Hindlimb muscle (tissue), 1 donor: ENCODE measurements around the gene PCDH10. TPM values are rescaled to one million over a fixed set of nuclear protein-coding genes. Genes with fewer than 3 reads are reported as not detected.

Experiments
- DNase-seq: peaks from one replicate; pipeline ENCODE4 v3.0.0-alpha.2; 2013
- polyA plus RNA-seq: library from polyadenylated mRNA; unstranded; fragments of 120-200 nt; gene quantifications from one replicate; pipeline ENCODE4 v1.2.1, GENCODE V29; 2013; ENCODE audit not compliant: insufficient read length

PCDH10 gene, protein sequence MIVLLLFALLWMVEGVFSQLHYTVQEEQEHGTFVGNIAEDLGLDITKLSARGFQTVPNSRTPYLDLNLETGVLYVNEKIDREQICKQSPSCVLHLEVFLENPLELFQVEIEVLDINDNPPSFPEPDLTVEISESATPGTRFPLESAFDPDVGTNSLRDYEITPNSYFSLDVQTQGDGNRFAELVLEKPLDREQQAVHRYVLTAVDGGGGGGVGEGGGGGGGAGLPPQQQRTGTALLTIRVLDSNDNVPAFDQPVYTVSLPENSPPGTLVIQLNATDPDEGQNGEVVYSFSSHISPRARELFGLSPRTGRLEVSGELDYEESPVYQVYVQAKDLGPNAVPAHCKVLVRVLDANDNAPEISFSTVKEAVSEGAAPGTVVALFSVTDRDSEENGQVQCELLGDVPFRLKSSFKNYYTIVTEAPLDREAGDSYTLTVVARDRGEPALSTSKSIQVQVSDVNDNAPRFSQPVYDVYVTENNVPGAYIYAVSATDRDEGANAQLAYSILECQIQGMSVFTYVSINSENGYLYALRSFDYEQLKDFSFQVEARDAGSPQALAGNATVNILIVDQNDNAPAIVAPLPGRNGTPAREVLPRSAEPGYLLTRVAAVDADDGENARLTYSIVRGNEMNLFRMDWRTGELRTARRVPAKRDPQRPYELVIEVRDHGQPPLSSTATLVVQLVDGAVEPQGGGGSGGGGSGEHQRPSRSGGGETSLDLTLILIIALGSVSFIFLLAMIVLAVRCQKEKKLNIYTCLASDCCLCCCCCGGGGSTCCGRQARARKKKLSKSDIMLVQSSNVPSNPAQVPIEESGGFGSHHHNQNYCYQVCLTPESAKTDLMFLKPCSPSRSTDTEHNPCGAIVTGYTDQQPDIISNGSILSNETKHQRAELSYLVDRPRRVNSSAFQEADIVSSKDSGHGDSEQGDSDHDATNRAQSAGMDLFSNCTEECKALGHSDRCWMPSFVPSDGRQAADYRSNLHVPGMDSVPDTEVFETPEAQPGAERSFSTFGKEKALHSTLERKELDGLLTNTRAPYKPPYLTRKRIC
- 0.21 TPM for polyA plus RNA-seq

DNA sequence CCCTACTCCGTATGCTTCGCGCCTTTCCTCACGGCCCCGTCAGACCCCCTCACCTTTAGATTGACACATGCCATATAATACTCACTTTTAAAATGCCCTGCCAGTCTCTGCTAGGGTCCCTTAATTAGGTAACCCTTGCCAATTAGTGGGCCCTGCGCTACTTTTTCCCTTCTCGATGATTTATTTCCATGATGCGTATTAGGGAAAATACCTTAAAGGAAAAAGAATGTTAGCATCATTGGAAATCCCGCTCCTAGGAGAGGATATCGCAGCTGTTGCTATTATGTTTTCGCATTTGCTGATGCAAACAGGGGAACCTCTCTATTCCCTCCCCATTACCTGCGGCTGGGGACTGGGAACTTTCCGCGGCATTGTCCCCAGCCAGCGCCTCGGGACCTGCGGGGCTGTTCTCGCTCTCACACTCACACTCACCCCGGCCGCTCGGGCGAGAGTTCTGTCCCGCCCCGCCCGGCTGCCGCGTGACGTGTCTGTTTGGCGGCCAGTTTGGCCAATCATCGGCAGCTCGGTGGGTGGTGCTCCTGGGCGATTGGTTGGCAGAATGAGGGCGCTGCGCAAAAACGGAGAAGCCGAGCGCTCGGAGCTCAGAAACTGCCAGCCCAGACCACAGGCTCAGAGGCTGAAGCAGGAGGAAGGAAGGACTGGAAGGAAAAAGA lies at the start of gene PCDH10:
Gene PCDH10 (plus strand): TSS at position 605 of the 674 bp plus-strand sequence. CDS start 847 bp downstream, outside the sequence.
- peak; percentile 94 for DNase-seq

DNA sequence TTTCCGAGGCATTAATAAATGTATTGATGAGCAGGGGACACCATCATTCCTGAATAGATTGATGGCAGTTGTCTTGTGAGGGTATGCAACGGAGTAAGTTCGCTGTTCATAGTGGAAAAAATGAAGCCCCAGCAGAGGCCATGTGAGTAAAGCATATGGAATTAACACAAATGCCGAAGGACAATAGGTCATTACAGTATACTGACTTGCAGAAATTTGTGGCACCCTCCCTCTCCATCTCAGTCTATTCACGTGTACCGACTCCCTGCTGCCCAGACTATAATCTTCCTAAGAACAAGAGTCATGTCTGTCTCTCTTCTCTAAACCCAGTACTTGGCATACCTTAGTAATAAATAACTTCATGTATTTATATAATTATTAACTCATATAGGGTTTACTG lies 47.1 kb upstream of the PCDH10 start:
- DNase-seq, result no peak

DNA sequence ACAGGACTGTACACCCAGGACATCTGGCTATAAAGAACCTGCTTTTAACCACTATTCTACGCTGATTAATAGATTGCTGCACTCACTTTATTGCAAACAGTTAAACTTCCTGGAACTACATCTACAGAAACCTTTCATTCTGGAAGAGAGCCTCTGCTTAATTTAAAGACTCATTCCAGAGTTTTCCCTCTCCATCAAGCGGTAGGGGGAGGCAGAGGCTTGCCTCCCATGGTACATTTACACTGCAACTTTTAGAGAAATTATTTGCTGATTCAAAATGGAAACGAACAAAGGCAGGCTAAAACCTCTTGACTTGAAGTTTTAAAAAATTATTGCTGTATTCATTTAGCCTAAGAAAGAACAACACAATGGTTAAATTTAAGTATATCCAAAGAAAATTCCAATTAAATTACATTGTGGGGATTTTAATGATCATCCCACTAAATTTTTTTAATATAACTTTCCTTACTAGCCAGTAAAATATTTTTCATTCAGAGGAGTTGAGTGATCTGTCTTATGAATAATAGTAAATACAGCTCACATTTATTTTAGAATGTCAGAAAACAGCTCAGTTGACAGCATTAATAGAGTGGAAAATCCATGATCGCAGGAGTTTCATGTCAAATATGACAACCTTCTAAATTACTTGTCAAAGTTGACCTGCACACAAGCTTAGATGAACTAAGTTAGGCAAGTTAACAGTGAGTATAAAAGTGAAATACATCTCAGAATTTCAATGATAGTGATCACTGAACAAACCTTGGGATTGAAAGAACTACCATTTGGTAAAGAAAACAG lies 46.3 kb upstream of the PCDH10 start:
- DNase-seq, result no peak

DNA sequence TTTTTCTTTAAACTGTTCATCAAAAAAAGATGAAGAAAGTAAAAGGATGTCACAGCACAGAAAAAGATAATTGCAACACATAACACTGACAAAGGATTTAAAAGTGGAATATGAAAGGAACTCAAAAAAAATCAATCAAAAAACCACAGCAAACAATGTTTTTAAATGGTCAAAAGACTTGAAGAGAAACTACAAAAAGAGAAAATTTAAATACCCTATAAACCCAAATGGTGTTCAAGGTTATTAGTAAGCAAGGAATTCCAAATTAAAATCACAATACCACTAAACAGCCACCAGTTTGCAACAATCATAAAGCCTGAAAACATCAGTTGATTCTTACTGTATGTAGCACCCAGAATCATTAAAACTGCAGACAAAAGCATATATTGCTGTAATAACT lies 36.5 kb upstream of the PCDH10 start:
- DNase-seq, result no peak

DNA sequence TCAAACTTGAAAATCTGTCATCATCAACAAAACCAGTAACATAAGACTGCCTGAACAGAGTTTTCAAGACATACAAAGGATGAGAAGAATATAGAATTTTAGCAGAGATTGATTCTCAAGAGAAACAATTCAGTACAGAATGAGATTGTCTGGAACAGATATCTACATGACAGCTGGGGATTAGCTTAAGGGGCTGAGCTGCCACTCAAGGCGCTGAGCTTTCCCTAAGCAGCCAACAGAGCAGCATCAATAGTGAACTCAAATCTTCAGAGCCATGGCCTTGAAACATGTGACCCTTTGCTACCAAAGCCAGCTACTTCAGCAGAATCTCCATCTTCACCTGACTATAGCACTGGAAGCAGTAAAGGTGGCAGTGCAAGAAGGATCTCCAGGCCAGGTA lies 24.3 kb upstream of the PCDH10 start:
- no peak for DNase-seq

DNA sequence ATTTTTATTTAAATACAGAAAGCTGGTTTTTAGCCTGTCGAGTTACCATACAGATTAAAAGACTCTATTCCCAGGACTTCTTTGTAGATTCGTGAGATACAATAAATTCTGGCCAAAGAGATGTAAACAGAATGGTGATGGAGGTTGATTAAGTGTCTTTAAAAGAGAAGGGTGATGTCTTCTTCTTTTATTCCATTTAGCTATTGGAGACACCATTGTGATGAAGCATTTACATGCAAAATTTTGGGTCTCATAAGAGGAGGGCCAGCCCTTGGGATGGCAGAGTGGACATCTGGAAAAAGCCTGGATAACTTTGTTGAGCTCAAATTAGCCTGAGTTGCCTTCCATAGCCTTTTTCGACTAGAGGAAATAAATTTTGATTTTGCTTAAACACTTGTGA lies 21.6 kb upstream of the PCDH10 start:
- no peak for DNase-seq

DNA sequence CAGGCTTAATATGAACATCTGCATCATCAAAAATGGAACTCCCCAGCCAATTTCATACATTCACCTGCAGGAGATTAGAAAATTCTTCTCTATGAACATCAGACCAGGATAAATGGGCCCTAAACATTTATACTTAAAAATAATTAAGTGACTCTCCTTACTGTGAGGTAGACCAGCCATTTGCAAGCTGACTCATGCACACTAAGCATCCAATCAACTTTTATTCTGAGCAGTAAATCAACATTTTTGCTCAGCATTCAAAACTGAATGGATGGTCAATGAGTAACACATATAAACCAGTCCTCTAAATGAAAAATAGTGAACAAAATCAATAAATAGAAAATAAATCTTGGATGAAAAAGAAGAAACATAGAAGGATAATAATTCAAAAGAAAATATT lies 19.9 kb upstream of the PCDH10 start:
- DNase-seq, result no peak

DNA sequence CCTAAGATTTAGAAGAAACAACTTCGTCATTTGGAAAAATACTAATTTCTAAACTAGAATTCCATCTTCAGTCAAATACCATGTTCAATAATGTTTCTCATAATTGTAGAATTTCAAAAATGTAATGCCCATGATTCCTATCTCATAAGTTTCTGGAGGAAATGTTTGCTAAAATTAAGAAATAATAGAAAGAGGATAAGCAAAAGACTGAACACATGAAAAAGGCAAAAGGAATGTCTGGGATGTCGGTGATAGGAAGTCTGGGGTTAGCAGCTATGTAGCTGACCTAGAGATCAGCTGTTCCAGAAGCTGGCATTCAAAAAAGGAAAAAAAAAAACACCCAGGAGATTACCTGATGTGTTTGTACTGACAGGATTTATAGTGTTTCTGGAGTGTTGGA lies 18.9 kb upstream of the PCDH10 start:
- no peak for DNase-seq

DNA sequence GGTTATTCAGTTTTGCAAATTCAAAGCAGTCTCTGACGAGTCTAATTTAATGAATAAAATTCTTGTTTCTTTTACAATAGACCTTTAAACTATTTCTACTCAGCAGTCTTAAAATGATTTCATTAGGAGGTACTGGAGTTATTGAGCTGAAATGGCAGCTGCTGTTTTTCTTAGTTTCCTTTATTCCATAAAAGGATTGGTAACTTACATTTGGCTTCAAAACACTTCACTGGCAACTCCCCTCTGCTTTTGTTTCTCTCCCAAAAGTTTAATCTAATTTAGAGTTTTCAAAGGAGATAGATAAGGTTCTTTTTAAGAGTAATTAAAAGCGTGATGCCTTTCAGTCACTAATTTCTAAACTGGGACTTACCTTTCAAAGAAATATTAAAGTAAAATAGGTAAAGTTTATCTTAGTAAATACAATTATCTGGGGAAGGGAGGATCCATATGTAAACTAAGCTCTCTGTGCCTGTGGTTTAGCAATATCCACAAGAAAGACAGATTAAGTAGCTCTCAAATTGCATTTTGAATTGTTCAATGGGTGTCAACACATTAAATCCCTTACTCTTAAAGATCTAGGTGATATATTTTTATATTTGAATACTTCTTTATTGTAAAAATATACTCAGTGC lies 17.1 kb upstream of the PCDH10 start:
- no peak for DNase-seq

DNA sequence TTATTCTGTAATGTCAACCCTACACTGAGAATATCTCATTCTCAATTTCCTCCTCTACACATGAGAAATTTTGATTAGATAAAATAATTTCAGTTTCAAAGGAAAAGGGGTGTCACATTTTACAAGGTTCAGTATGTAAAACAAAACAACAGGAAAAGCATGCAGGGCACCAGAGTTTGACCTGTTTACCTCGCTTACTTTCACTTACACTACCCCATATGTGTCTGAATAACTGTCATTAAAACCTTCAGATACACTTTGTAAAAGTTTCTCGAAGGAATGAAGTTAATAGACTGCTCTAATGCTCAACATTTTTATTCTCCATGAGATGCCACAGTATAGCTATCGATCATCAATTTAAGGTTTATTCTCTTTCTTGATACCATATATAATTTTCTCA lies 12.3 kb upstream of the PCDH10 start:
- no peak for DNase-seq

DNA sequence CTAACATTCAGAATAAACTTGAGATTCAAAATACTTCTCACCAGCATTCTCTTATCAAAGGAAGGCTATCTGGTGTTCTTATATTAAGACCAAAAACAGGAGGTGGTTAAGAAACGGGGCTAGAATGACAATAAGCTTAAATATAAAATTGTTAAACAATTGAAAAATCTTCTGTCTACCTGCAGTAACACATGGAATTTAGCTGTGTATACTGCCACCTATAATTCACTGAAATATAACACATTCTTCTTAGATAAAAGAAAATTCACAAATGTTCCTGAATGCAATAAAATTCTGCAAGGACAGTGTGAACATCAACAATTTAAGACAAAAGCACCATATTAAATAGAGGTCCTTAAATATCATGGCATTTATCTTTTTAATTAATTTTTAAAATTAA lies 11.5 kb upstream of the PCDH10 start:
- DNase-seq, result no peak

DNA sequence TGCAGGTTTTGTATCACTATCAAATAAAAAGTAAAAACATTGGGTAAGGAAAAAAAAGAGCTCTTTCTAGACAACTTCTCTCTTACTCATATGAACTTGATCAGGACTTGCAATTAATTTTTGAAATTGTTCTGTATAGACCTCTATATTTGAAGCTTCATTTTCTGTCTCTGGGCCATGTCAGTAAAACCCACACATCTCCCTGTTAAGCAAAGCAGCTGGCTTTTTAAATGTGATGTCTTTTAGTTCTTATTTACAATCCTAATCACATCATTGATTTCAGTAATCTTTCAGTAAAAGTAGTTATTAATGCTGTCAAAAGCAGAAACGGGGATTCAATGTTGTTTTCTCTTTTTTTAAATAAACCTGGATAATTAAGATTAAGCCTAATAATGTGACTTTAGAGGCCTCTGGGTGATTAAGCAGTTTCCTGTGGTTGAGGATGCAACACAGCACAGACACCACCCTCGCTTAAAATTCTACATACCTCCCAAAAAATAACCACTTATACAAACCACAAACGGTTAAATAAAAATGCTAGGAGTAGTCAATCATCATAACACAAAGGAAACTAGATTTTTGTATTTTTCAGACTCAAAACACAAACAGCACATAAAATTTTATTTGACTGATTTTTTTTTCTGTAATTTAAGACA lies 5.2 kb upstream of the PCDH10 start:
- DNase-seq, result no peak

DNA sequence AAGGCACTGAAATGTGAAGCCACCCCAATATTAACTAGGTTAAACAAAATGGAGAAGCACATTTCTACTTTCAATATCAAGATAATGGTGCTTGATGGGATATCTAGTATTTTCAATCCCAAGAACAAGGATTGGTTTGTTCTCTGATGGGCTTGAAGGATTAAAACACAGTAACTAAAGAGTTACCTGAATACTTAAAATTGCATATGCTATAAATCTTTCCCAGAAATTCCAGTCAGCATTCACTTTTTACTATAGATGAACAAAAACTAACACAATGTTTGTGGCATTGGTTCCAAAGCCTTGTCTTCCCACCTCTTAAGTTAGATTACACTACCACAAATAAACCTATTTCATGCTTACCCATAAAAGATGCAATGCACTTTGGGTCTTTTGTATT lies 3.9 kb upstream of the PCDH10 start:
- DNase-seq, result no peak

DNA sequence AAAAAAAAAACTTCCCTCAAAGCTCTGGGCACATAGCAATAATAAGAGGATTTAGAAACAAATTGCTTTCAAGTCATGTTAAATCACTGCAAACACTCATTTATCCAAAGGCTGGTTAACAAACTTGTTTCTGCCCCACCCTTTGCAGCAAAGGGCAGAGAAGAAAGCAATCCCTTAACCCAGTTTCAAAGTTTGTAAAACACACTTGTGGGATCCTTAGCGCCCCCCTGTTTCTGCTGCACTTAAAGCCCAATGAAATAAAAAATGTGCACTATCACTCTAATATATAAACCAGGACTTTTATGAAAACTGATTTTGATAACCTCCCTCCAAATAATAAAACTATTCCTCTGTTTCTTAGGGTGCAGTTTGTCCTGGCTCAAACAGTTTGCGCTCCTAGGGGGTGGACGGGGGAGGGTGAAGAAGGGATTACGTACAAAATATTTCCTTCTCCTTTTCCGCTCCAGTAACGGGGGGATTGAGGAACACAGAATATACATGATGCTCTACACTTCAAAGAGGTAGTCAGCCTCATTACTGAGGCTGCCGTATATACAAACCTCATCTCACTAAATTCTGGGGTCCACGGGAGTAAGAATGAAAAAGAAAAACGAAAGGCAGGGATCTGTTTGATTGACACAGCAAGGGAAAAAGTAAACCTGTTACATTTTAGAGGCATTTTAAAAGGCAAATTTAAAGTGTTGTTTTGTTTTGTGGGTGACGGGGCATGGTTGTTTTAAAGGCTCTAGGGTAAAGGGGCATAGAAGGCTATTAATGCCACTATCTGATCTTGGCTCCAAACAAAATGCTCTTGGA lies 3.1 kb upstream of the PCDH10 start:
- DNase-seq, result no peak

DNA sequence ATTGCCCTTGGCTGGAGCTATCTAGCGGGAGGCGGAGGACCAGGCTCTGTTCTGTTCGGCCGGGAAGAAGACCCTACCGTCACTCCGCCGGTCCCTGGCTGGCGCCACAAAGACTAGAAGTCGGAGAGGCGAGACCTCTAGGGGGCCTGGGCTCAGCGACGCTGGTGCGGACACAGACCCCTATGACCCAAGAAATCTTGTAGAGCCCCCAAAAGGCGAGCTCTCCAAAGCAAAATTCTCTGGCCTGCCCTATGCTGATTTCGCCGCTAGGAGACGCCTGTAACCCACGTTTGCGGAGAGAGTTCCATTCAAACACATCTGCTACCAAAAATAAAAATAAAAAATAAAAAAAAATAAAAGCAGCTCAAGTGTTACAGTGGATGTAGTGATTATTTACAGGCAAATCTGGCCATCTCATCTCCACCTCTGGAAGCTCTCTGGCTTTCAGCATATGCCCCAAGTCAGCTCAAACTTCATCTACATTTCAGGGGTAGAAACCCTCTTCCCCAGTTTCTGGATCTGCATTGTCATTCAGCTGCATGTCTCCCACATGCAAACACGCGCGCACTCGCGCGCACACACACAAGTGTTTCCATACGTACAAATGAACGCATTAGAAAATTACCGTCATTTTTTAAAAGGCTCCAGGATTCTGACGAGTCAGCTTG lies 2.4 kb upstream of the PCDH10 start:
- DNase-seq, result peak; percentile 52

DNA sequence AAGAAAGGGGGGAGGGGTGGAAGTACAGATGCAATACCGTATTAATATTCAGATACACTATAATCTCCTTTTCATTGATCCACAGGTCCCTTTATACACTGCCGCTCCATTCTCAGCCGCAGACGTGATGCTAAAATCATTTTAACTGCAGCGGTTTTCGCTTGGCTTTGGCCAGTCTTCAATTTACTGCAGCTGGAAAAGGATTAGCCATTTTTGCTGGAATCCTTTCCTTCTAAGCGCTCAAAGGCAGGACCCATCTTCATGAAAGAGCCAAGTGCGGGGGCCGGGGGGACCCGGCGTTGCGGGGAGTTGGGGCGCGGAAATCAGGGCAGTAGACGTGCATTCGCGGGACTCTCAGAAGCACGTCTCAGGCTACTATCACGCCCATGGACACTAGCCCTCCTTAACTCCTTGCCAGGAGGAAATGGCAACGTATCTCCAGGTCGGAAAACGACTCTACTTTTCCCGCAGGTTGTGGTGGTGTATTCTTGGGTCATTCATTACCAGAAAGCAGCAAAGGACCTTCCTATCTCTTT lies 1.7 kb upstream of the PCDH10 start:
- DNase-seq, result peak; percentile 7

DNA sequence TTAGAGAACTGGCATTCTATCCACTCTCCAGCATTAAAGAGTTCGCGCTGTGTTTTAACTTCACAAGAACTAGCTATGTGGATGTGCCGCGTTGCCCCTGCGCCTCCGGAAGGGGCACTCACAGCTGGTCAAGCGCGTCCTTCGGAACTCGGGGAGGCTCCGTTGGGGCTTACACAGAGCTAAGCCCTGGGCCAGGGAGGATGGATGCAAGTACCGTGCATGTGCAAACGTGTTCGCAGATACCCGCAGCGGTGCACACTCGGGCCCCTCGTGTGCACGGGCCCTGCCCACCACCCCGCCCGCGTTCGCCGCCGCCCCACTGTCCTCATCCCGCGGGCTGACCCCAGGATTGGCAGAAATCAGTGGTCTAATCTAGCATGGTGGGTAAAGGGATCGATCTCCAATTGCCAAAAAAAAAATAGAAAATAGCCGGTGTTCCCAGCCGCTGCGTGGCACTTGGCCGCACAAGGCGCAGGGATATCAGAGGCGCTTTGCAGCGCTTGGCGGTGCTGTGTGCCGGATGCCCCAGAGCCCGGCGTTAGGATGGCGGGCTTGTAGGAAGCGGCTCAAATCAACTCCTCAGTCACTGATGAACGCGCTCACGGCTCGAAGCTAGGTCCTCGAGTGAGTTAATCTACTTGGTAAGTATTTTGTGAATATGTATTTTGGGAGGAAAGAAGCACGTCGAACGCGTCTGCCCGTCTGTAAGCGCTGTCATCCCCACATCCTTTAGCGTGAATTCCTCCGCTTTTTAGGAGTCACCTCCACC lies 989 bp upstream of the PCDH10 start:
- peak; percentile 19 for DNase-seq

DNA sequence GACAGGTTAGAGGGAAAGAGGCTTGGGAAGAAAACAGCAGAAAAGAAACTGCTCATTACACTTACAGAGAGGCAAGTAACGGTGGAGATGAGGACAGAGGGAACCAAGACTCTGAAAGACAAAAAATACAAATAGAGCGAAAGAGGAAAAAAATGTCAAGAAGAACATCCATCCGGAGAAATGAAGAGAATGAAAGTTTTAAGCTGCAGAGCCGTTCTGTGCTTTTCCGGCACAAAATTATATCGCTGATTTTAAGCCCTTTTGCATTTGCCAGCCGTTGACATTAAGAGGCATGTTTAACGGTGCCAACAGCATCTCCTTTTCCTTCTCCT lies 236 bp downstream of the PCDH10 start:
- DNase-seq, result no peak
